CD4-positive, CD25-positive, alpha-beta regulatory T cell (primary cell): ENCODE measurements around the gene RPL35. TPM values are rescaled to one million over a fixed set of nuclear protein-coding genes. Genes with fewer than 3 reads are reported as not detected.

Experiments used
- ATAC-seq, 2 donors: fragments of 150-1000 bp; cut with Tn5 transposase; one replicate each; pipeline ENCODE4 v1.10.0; 2021; ENCODE audit warnings: low read depth in 2 of 2, moderate number of reproducible peaks in 2 of 2, moderate library complexity in 1 of 2
- DNase-seq, 3 donors: peaks; one replicate each; pipeline versions ENCODE4 v3.0.0 to v3.0.0-alpha.2; 2012 to 2022; ENCODE audit warnings: mixed read lengths in 1 of 3
- H3K27ac ChIP-seq: one replicate; pipeline ENCODE4 v1.7.0; 2013; ENCODE audit warnings: mild to moderate bottlenecking, low read length; ENCODE audit not compliant: insufficient read depth, poor library complexity, severe bottlenecking
- H3K27me3 ChIP-seq: one replicate; pipeline ENCODE4 v1.7.0; 2013; ENCODE audit warnings: low read length; ENCODE audit not compliant: control insufficient read depth, insufficient read depth
- H3K36me3 ChIP-seq: one replicate; pipeline ENCODE4 v1.7.0; 2013; ENCODE audit warnings: mild to moderate bottlenecking, low read length, moderate library complexity; ENCODE audit not compliant: control insufficient read depth, insufficient read depth
- H3K4me1 ChIP-seq: 2 replicates; pipeline ENCODE4 v1.7.0; 2013; ENCODE audit warnings: mild to moderate bottlenecking, low read length; ENCODE audit not compliant: insufficient read depth, control insufficient read depth, poor library complexity, severe bottlenecking
- H3K4me3 ChIP-seq: one replicate; pipeline ENCODE4 v1.7.0; 2013; ENCODE audit warnings: low read depth, mild to moderate bottlenecking, low read length, moderate library complexity
- H3K9me3 ChIP-seq, 2 experiments: 1 replicate in 1 of 2; 2 replicates in 1 of 2; pipeline ENCODE4 v1.7.0; 2013; ENCODE audit warnings: low read length in 2 of 2, mild to moderate bottlenecking in 1 of 2, moderate library complexity in 1 of 2; ENCODE audit not compliant: control insufficient read depth in 2 of 2
- H3K27ac Mint-ChIP-seq, 3 donors: one replicate each; pipeline ENCODE4 v1.8.0; 2020 to 2022; ENCODE audit warnings: mild to moderate bottlenecking in 3 of 3, mixed read lengths in 3 of 3, moderate library complexity in 2 of 3
- H3K27me3 Mint-ChIP-seq: one replicate; pipeline ENCODE4 v1.8.0; 2022; ENCODE audit warnings: mild to moderate bottlenecking, mixed read lengths
- H3K36me3 Mint-ChIP-seq: one replicate; pipeline ENCODE4 v1.8.0; 2020; ENCODE audit warnings: mixed read lengths
- H3K4me1 Mint-ChIP-seq, 4 donors: one replicate each; pipeline ENCODE4 v1.8.0; 2020 to 2022; ENCODE audit warnings: mixed read lengths in 4 of 4, mild to moderate bottlenecking in 1 of 4
- H3K4me3 Mint-ChIP-seq, 4 donors: one replicate each; pipeline ENCODE4 v1.8.0; 2020 to 2022; ENCODE audit warnings: mild to moderate bottlenecking in 4 of 4, mixed read lengths in 4 of 4, moderate library complexity in 3 of 4
- H3K9me3 Mint-ChIP-seq, 7 donors: one replicate each; pipeline ENCODE4 v1.8.0; 2020 to 2022; ENCODE audit warnings: mixed read lengths in 7 of 7, mild to moderate bottlenecking in 3 of 7, moderate library complexity in 2 of 7
- polyA plus RNA-seq, 4 donors: library from polyadenylated mRNA; unstranded; fragments of 300-500 nt; fragmentation: Illumina TruSeq; gene quantifications; one replicate each; pipeline ENCODE4 v1.2.3, GENCODE V29; 2021
- total RNA-seq: library from RNA; stranded (reverse); gene quantifications from one replicate; pipeline ENCODE4 v1.2.3, GENCODE V29; 2022

The RPL35 gene
- total RNA-seq (1,242 TPM), polyA plus RNA-seq (1,000 to 10,000 TPM; 1,519 to 2,085 (median 1,866) TPM)

GRCh38 chr9:124861342-124862229, at the start of gene RPL35, which contains the start of gene ARPC5L:
Gene RPL35 (minus strand): TSS chr9:124861957. CDS start chr9:124861912, 45 bp downstream.
Gene ARPC5L (plus strand): TSS chr9:124862130. CDS start chr9:124869291, 7,161 bp downstream.
- H3K9me3 ChIP-seq = no peaks in the 10 kb centered on the region
- H3K4me1 ChIP-seq = peaks cover 31% of the 10 kb centered on the region
- Mint-ChIP-seq H3K27me3 (no peaks in the 10 kb centered on the region), H3K9me3 (no peaks in the 10 kb centered on the region), H3K36me3 (peaks cover 23% of the 10 kb centered on the region), H3K4me3 (peak within 1 kb of the TSS; percentile 95 to 98 (median 97)), H3K4me1 (peaks cover 9 to 48% (median 25%) of the 10 kb centered on the region in 4 donors), H3K27ac (peak within 1 kb of the TSS; percentile 96 to 99 (median 97))
- peaks cover 37% of the 10 kb centered on the region for H3K36me3 ChIP-seq
- peak within 1 kb of the TSS; percentile 93 for H3K27ac ChIP-seq
- H3K27me3 ChIP-seq = no peaks in the 10 kb centered on the region
- DNase-seq (peak; percentile 92 to 97 (median 96)), ATAC-seq (peak; percentile 96)
- H3K4me3 ChIP-seq = peak within 1 kb of the TSS; percentile 89

GRCh38 chr9:124908098-124908497, 46.3 kb upstream of the RPL35 start:
- Mint-ChIP-seq H3K27ac (peak overlapping the region; percentile 11 to 89 (median 74)), H3K36me3 (peaks cover 45% of the 10 kb centered on the region)

GRCh38 chr9:124906966-124907365, 45.2 kb upstream of the RPL35 start:
- Histone ChIP-seq H3K36me3 (peaks cover 40% of the 10 kb centered on the region), H3K9me3 (no peaks in the 10 kb centered on the region), H3K27me3 (no peaks in the 10 kb centered on the region), H3K27ac (no peak overlapping the region), H3K4me3 (no peak overlapping the region), H3K4me1 (no peaks in the 10 kb centered on the region)
- Mint-ChIP-seq H3K4me1 (peaks cover 0 to 10% (median 2%) of the 10 kb centered on the region in 4 donors), H3K27me3 (no peaks in the 10 kb centered on the region), H3K27ac (peak overlapping the region in 1 of 3 donors; percentile 20), H3K36me3 (peaks cover 44% of the 10 kb centered on the region), H3K4me3 (no peak overlapping the region), H3K9me3 (no peaks in the 10 kb centered on the region)
- DNase-seq (no peak), ATAC-seq (no peak)

More at GRCh38 chr9:124908098-124908497, 46.3 kb upstream of the RPL35 start:
- Histone ChIP-seq H3K36me3 (peaks cover 43% of the 10 kb centered on the region), H3K9me3 (no peaks in the 10 kb centered on the region), H3K27ac (no peak overlapping the region), H3K4me3 (no peak overlapping the region), H3K27me3 (no peaks in the 10 kb centered on the region), H3K4me1 (no peaks in the 10 kb centered on the region)
- H3K27me3 Mint-ChIP-seq = no peaks in the 10 kb centered on the region
- no peaks in the 10 kb centered on the region for H3K9me3 Mint-ChIP-seq
- no peak for DNase-seq
- no peak overlapping the region for H3K4me3 Mint-ChIP-seq
- H3K4me1 Mint-ChIP-seq = peaks cover 0 to 11% (median 2%) of the 10 kb centered on the region in 4 donors
- no peak for ATAC-seq

GRCh38 chr9:124899845-124900244, 38.1 kb upstream of the RPL35 start:
- H3K36me3 ChIP-seq = peaks cover 46% of the 10 kb centered on the region
- peaks cover 0 to under 1% (median 0%) of the 10 kb centered on the region in 7 donors for H3K9me3 Mint-ChIP-seq
- no peak for DNase-seq
- H3K27ac Mint-ChIP-seq = no peak overlapping the region
- peaks cover 2 to 13% (median 5%) of the 10 kb centered on the region in 4 donors for H3K4me1 Mint-ChIP-seq
- H3K4me3 Mint-ChIP-seq = no peak overlapping the region
- no peaks in the 10 kb centered on the region for H3K9me3 ChIP-seq
- H3K27ac ChIP-seq = no peak overlapping the region
- H3K36me3 Mint-ChIP-seq = peaks cover 45% of the 10 kb centered on the region
- ATAC-seq = no peak
- H3K4me1 ChIP-seq = no peaks in the 10 kb centered on the region
- no peaks in the 10 kb centered on the region for H3K27me3 Mint-ChIP-seq
- no peaks in the 10 kb centered on the region for H3K27me3 ChIP-seq
- H3K4me3 ChIP-seq = no peak overlapping the region

- ATAC-seq (no peak), DNase-seq (no peak)
- Histone ChIP-seq H3K9me3 (no peaks in the 10 kb centered on the region), H3K27ac (no peak overlapping the region), H3K4me3 (no peak overlapping the region), H3K27me3 (no peaks in the 10 kb centered on the region), H3K36me3 (peaks cover 49% of the 10 kb centered on the region), H3K4me1 (no peaks in the 10 kb centered on the region)
- H3K27me3 Mint-ChIP-seq = no peaks in the 10 kb centered on the region
- no peak overlapping the region for H3K4me3 Mint-ChIP-seq
- H3K9me3 Mint-ChIP-seq = peaks cover 0 to 2% (median 0%) of the 10 kb centered on the region in 7 donors
- H3K27ac Mint-ChIP-seq = no peak overlapping the region
- peaks cover 7 to 18% (median 11%) of the 10 kb centered on the region in 4 donors for H3K4me1 Mint-ChIP-seq
- peaks cover 43% of the 10 kb centered on the region for H3K36me3 Mint-ChIP-seq
Observed at GRCh38 chr9:124897570-124898460, 36.1 kb upstream of the RPL35 start.

- no peaks in the 10 kb centered on the region for H3K27me3 Mint-ChIP-seq
- peak overlapping the region in 1 of 4 donors; percentile 6 for H3K4me3 Mint-ChIP-seq
- H3K27ac ChIP-seq = no peak overlapping the region
- peaks cover 0 to 2% (median 0%) of the 10 kb centered on the region in 7 donors for H3K9me3 Mint-ChIP-seq
- no peaks in the 10 kb centered on the region for H3K4me1 ChIP-seq
- DNase-seq = peak; percentile 15 to 74 (median 53)
- peaks cover 63% of the 10 kb centered on the region for H3K36me3 ChIP-seq
- peak; percentile 74 to 77 for ATAC-seq
- peak overlapping the region; percentile 26 to 60 (median 56) for H3K27ac Mint-ChIP-seq
- no peaks in the 10 kb centered on the region for H3K9me3 ChIP-seq
- H3K4me1 Mint-ChIP-seq = peaks cover 7 to 18% (median 11%) of the 10 kb centered on the region in 4 donors
- H3K27me3 ChIP-seq = no peaks in the 10 kb centered on the region
- H3K4me3 ChIP-seq = no peak overlapping the region
- peaks cover 44% of the 10 kb centered on the region for H3K36me3 Mint-ChIP-seq
Observed at GRCh38 chr9:124894741-124895170, 33.0 kb upstream of the RPL35 start.

GRCh38 chr9:124894035-124894740, 32.4 kb upstream of the RPL35 start:
- Histone ChIP-seq H3K27me3 (no peaks in the 10 kb centered on the region), H3K9me3 (no peaks in the 10 kb centered on the region), H3K27ac (no peak overlapping the region), H3K4me1 (no peaks in the 10 kb centered on the region), H3K4me3 (no peak overlapping the region), H3K36me3 (peaks cover 65% of the 10 kb centered on the region)
- Mint-ChIP-seq H3K4me1 (peaks cover 7 to 18% (median 11%) of the 10 kb centered on the region in 4 donors), H3K4me3 (no peak overlapping the region), H3K27me3 (no peaks in the 10 kb centered on the region), H3K9me3 (peaks cover 0 to 2% (median 0%) of the 10 kb centered on the region in 7 donors), H3K27ac (peak overlapping the region; percentile 26 to 60 (median 56)), H3K36me3 (peaks cover 48% of the 10 kb centered on the region)
- DNase-seq (no peak), ATAC-seq (no peak)
